Upper lobe of left lung (tissue), 6 donors: ENCODE data around the gene DTL. TPM values are rescaled to one million over a fixed set of nuclear protein-coding genes. Genes with fewer than 3 reads are reported as not detected.

Experiments
- ATAC-seq, 2 donors: fragments of 200-7000 bp; cut with Tn5 transposase; one replicate each; pipeline ENCODE4 v1.9.1; 2022; ENCODE audit warnings: mild to moderate bottlenecking in 2 of 2, moderate library complexity in 2 of 2; ENCODE audit not compliant: low FRiP score in 2 of 2
- DNase-seq, 2 donors: peaks; one replicate each; pipeline ENCODE4 v3.0.0-alpha.2; 2019 to 2020
- H3K27ac ChIP-seq, 4 donors: fragments of 200-600 bp; sonication (generic); one replicate each; pipeline ENCODE4 v1.5.1; 2016 to 2019
- H3K27me3 ChIP-seq, 4 donors: fragments of 200-600 bp; sonication (generic); one replicate each; pipeline ENCODE4 v1.5.1; 2017 to 2019
- H3K36me3 ChIP-seq, 4 donors: fragments of 200-600 bp; sonication (generic); one replicate each; pipeline ENCODE4 v1.5.1; 2016 to 2019
- H3K4me1 ChIP-seq, 4 donors: fragments of 200-600 bp; sonication (generic); one replicate each; pipeline ENCODE4 v1.5.1; 2018 to 2019
- H3K4me3 ChIP-seq, 4 donors: fragments of 200-600 bp; sonication (generic); one replicate each; pipeline ENCODE4 v1.5.1; 2017 to 2019; ENCODE audit warnings: mild to moderate bottlenecking in 2 of 4, moderate library complexity in 1 of 4
- H3K9me3 ChIP-seq, 4 donors: fragments of 200-600 bp; sonication (generic); one replicate each; pipeline ENCODE4 v1.5.1; 2018 to 2019
- EP300 ChIP-seq, 4 donors: sonication (generic); formaldehyde crosslinking; IDR thresholded peaks; one replicate each; pipeline ENCODE4 v1.5.1; 2017; ENCODE audit warnings: antibody characterized with exemption in 4 of 4, control low read depth in 2 of 4
- POLR2A ChIP-seq, 4 donors: fragments of 450-650 bp; IDR thresholded peaks; one replicate each; pipeline ENCODE4 v1.5.1; 2016 to 2017; ENCODE audit warnings: antibody characterized with exemption in 4 of 4, mild to moderate bottlenecking in 2 of 4
- POLR2AphosphoS5 ChIP-seq, 2 donors: sonication (generic); formaldehyde crosslinking; IDR thresholded peaks; one replicate each; pipeline ENCODE4 v1.5.1; 2017; ENCODE audit warnings: antibody characterized with exemption in 2 of 2
- WGBS, 2 donors: methylation state at CpG; one replicate each; pipeline ENCODE4 v1.1.5; 2017 to 2018; 5-methylcytosine and 5-hydroxymethylcytosine counted together
- total RNA-seq, 6 donors: library from RNA; depleted of rRNA in 4 of 6; stranded (reverse); fragments of >200 nt in 4 of 6; gene quantifications; one replicate each; pipeline versions ENCODE4 v1.1.0 to v1.2.1, GENCODE V29; 2016 to 2021
- TF ChIP-seq, protein P1 (sequence below), 6 experiments: fragments of 450-650 bp in 4 of 6; fragments of 200-600 bp in 2 of 6; sonication (generic) in 2 of 6; IDR thresholded peaks; one replicate each; pipeline ENCODE4 v1.5.1; 2016 to 2019; ENCODE audit warnings: antibody characterized with exemption in 6 of 6
- donor health status: DM: no; HTN: no; CAD: no; lungs with moderate emphysema.
- donor health status: DM: no; HTN: yes; CAD: no; lungs with severe emphysema.

DTL gene
- total RNA-seq, 6 donors from 2014 or later, result 0.92 to 5.9 (median 2.2) TPM

DNA sequence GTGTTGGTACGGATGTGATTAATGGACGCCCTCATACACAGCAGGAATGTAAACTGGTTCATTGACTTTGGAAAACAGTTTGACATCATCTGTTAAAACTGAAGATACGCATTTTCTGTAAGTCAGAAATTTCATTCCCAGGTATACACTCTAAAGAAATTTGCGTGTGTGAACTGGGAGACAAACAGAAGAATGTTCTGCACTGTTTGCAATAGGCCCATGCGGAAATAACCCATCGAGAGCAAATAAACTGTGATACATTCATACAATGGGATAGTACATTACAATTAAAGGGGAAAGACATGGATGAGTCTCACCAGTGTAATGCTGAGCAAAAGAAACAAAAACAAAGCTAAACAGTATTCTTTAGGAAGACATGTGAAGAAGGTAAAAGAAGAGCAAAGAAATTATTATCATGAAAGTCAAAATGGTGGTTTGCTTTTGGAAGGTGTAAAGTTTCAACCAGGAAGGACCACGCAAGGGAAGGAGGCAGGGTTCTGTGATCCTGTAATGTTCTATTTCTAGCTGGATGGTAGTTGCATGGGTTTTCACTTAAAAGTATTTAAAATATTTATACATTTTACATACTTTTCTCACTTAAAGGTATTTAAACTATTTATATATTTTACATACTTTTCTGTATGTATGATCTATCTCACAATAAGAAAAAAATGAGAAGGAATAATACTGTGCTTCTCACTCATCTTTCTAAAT lies 30.5 kb upstream of the DTL start:
- Histone ChIP-seq H3K27me3 (no peaks in the 10 kb centered on the region), H3K27ac (no peak overlapping the region), H3K4me1 (peaks cover 0 to 6% (median 0%) of the 10 kb centered on the region in 4 donors), H3K9me3 (no peaks in the 10 kb centered on the region), H3K36me3 (peaks cover 0 to 27% (median 8%) of the 10 kb centered on the region in 4 donors), H3K4me3 (no peak overlapping the region)
- WGBS, 2 donors, result 93 to 95% methylated on average over 7 of the region's 7 CpGs
- TF ChIP-seq EP300 (IDR thresholded peaks at IDR 0.05), result no peak
- no peak for TF ChIP-seq POLR2A (IDR thresholded peaks at IDR 0.05)
- ATAC-seq, result no peak
- DNase-seq, result no peak

DNA sequence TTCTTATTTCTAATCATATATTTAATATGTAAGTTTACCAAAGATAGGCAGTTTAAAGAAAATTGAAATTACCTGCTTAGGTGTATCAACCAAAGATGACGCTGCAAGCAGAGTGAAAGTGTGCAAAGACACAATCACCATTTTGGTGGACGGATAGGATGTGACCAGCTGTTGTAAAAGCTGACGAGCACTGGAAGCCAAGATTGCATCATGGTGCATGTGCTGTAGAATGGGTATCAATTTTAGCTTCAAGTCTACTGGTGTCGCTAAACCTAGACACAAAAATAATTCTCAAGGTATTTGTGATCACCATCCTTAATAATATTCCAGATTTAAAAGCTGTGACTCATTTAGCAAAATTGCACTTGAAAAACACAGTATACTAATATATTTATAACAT lies 28.4 kb upstream of the DTL start:
- Histone ChIP-seq H3K4me1 (peaks cover 0 to 14% (median 0%) of the 10 kb centered on the region in 4 donors), H3K27ac (no peak overlapping the region), H3K4me3 (no peak overlapping the region), H3K9me3 (no peaks in the 10 kb centered on the region), H3K27me3 (no peaks in the 10 kb centered on the region), H3K36me3 (peaks cover 0 to 22% (median 8%) of the 10 kb centered on the region in 4 donors)
- DNase-seq (no peak), ATAC-seq (no peak)
- WGBS, 2 donors, result 89 to 97% methylated on average over 4 of the region's 4 CpGs
- TF ChIP-seq POLR2AphosphoS5 (IDR thresholded peaks at IDR 0.05), result no peak
- no peak for TF ChIP-seq POLR2A (IDR thresholded peaks at IDR 0.05)
- TF ChIP-seq, protein P1, sequence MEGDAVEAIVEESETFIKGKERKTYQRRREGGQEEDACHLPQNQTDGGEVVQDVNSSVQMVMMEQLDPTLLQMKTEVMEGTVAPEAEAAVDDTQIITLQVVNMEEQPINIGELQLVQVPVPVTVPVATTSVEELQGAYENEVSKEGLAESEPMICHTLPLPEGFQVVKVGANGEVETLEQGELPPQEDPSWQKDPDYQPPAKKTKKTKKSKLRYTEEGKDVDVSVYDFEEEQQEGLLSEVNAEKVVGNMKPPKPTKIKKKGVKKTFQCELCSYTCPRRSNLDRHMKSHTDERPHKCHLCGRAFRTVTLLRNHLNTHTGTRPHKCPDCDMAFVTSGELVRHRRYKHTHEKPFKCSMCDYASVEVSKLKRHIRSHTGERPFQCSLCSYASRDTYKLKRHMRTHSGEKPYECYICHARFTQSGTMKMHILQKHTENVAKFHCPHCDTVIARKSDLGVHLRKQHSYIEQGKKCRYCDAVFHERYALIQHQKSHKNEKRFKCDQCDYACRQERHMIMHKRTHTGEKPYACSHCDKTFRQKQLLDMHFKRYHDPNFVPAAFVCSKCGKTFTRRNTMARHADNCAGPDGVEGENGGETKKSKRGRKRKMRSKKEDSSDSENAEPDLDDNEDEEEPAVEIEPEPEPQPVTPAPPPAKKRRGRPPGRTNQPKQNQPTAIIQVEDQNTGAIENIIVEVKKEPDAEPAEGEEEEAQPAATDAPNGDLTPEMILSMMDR (IDR thresholded peaks at IDR 0.05), result no peak
- no peak for TF ChIP-seq EP300 (IDR thresholded peaks at IDR 0.05)

DNA sequence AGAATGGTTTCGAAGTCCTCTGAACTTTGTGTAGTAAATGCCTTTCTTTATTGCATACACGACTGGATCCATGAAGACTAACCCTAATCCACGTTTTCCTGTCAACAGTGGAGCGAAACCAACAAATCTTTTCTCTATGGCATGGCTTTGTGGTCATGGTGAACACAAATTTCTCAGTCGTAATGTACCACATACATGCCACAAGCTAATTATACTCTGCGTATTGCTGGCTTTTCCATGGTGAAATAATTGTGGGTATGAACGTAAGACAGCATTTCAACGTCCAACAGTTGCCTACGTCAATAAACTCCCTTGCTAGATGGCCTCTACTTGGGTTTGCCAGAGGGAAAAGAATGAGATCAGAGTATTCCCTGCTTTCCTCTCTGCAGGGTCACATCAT lies 27.7 kb upstream of the DTL start:
- no peak overlapping the region for H3K27ac ChIP-seq
- peaks cover 0 to 22% (median 8%) of the 10 kb centered on the region in 4 donors for H3K36me3 ChIP-seq
- TF ChIP-seq, protein P1 (IDR thresholded peaks at IDR 0.05), result no peak
- TF ChIP-seq POLR2A (IDR thresholded peaks at IDR 0.05) (no peak), POLR2AphosphoS5 (IDR thresholded peaks at IDR 0.05) (no peak)
- ATAC-seq (no peak), DNase-seq (no peak)
- H3K27me3 ChIP-seq, result no peaks in the 10 kb centered on the region
- H3K4me3 ChIP-seq, result no peak overlapping the region
- 89 to 92% methylated on average over 9 of the region's 9 CpGs for WGBS, 2 donors
- H3K9me3 ChIP-seq, result no peaks in the 10 kb centered on the region
- H3K4me1 ChIP-seq, result peaks cover 0 to 16% (median 0%) of the 10 kb centered on the region in 4 donors

DNA sequence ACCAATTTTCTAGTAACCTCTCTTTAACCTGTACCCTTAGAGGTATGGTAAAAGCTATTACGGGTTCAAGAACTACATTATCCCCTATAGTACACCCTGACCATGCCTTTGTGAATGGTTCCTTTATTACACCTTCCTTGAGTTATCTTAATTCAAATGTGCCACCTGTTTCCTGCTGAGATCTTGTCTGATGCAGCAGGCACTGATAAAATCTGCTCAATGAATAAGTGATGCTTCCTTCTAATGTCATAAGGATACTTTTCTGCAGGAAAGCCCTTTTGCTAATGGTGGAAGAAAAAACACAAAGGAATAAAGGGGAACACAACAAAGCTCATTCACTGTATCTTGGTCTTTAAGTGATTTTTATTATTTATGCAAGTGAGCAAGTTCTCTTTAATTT lies 26.0 kb upstream of the DTL start:
- TF ChIP-seq POLR2AphosphoS5 (IDR thresholded peaks at IDR 0.05) (no peak), EP300 (IDR thresholded peaks at IDR 0.05) (no peak), POLR2A (IDR thresholded peaks at IDR 0.05) (no peak)
- TF ChIP-seq, protein P1 (IDR thresholded peaks at IDR 0.05), result no peak
- no peak for ATAC-seq
- Histone ChIP-seq H3K4me3 (no peak overlapping the region), H3K9me3 (no peaks in the 10 kb centered on the region), H3K36me3 (peaks cover 0 to 17% (median 8%) of the 10 kb centered on the region in 4 donors), H3K27ac (no peak overlapping the region), H3K27me3 (no peaks in the 10 kb centered on the region), H3K4me1 (peaks cover 0 to 20% (median 0%) of the 10 kb centered on the region in 4 donors)
- WGBS, 2 donors, result 88 to 94% methylated on average over 1 of the region's 1 CpG
- DNase-seq, result no peak

DNA sequence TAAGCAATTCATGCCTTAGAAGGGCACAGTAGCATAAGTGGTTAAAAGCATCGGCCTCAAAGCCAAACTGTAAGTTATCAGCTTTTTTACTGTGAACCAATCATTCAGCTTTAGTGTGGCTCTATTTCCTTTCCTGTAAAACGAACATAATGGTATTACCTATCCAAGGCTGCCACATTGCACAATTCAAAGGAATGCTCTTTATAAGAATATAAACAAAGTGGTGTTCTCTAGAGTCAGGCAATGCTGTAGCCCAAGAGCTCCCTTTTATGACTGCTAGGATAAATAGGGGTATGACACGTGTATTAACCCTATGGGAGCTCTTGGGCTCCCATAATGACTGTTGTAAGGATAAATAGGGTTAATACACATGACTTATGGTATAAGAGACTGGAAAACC lies 25.5 kb upstream of the DTL start:
- Histone ChIP-seq H3K4me1 (peaks cover 0 to 20% (median 0%) of the 10 kb centered on the region in 4 donors), H3K36me3 (peaks cover 0 to 21% (median 8%) of the 10 kb centered on the region in 4 donors), H3K27ac (no peak overlapping the region), H3K4me3 (no peak overlapping the region), H3K9me3 (peaks cover 0 to 3% (median 0%) of the 10 kb centered on the region in 4 donors), H3K27me3 (no peaks in the 10 kb centered on the region)
- DNase-seq (no peak), ATAC-seq (no peak)
- 55 to 77% methylated on average over 3 of the region's 3 CpGs for WGBS, 2 donors
- TF ChIP-seq POLR2A (IDR thresholded peaks at IDR 0.05) (no peak), EP300 (IDR thresholded peaks at IDR 0.05) (no peak), POLR2AphosphoS5 (IDR thresholded peaks at IDR 0.05) (no peak)
- TF ChIP-seq, protein P1 (IDR thresholded peaks at IDR 0.05), result no peak
